Measurements from ENCODE around the gene RAB32. TPM values are rescaled to one million over a fixed set of nuclear protein-coding genes. Genes with fewer than 3 reads are reported as not detected.

Gene RAB32
- total and polyA plus RNA-seq, 3 experiments from 2014 or later, result 0.51 to 0.53 TPM; not detected in 1

DNA sequence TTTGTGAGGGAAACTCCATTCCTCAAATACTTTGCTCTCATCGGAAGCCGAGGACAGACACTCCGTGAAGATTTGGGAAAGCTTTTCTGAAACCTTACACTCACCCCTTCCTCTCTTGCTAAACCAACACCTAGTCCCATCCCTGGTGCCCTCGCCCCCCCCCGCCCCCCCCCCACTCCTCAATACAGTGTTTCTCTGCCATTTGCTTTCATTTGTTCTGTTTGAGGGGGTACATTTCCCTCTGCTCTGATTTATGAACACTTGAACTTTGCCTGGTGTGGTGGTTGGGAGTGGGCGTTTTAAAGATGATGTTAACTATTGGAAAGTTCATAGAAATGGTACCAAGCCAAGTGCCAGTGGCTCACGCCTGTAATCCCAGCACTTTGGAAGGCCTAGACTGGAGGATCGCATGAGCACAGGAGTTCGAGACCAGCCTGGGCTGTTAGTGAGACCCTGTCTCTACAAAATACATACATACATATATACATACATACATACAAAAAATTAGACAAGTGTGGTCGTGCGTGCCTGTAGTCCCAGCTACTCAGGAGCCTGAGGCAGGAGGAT lies 1.1 kb downstream of the RAB32 start:
- H3K27ac ChIP-seq (ENCODE audit: low read depth, low read length), result peak overlapping the region; percentile 36
- Mint-ChIP-seq H3K27me3 (peaks cover 12 to 25% of the 10 kb centered on the region in 2 donors), H3K9me3 (peaks cover 0 to 12% (median 6%) of the 10 kb centered on the region in 5 donors), H3K4me1 (peaks cover 0 to 8% (median 3%) of the 10 kb centered on the region in 3 donors), H3K4me3 (peak overlapping the region in 2 of 7 donors; percentile 33 to 55), H3K27ac (no peak overlapping the region), H3K36me3 (no peaks in the 10 kb centered on the region)
- ChIA-PET CTCF (no interaction called here), POLR2A (no interaction called here)
- H3K27me3 ChIP-seq (ENCODE audit: insufficient read depth, low read length, poor library complexity, severe bottlenecking), result no peaks in the 10 kb centered on the region
- no peaks in the 10 kb centered on the region for H3K9me3 ChIP-seq (ENCODE audit: low read length)
- no peaks in the 10 kb centered on the region for H3K36me3 ChIP-seq (ENCODE audit: insufficient read depth, low read length)
- no peak overlapping the region for H3K4me3 ChIP-seq (ENCODE audit: low read length)
- DNase-seq, result no peak
- H3K4me1 ChIP-seq (ENCODE audit: insufficient read depth, low read length), result no peaks in the 10 kb centered on the region

GRCh38 chr6:146545581-146545980 lies 1.9 kb downstream of the RAB32 start:
- Histone ChIP-seq H3K27ac (ENCODE audit: low read depth, low read length) (no peak overlapping the region), H3K4me3 (ENCODE audit: low read length) (no peak overlapping the region), H3K27me3 (ENCODE audit: insufficient read depth, low read length, poor library complexity, severe bottlenecking) (no peaks in the 10 kb centered on the region), H3K9me3 (ENCODE audit: low read length) (no peaks in the 10 kb centered on the region), H3K4me1 (ENCODE audit: insufficient read depth, low read length) (no peaks in the 10 kb centered on the region), H3K36me3 (ENCODE audit: insufficient read depth, low read length) (no peaks in the 10 kb centered on the region)
- Mint-ChIP-seq H3K27me3 (peaks cover 12 to 25% of the 10 kb centered on the region in 2 donors), H3K9me3 (peaks cover 0 to 12% (median 6%) of the 10 kb centered on the region in 5 donors), H3K4me3 (no peak overlapping the region), H3K36me3 (no peaks in the 10 kb centered on the region), H3K4me1 (peaks cover 0 to 8% (median 3%) of the 10 kb centered on the region in 3 donors), H3K27ac (no peak overlapping the region)
- ChIA-PET CTCF (no interaction called here), POLR2A (no interaction called here)
- no peak for DNase-seq

- no peak for DNase-seq
- Mint-ChIP-seq H3K36me3 (no peaks in the 10 kb centered on the region), H3K27me3 (peaks cover 12 to 25% of the 10 kb centered on the region in 2 donors), H3K27ac (no peak overlapping the region), H3K4me3 (no peak overlapping the region), H3K4me1 (peaks cover 0 to 8% (median 3%) of the 10 kb centered on the region in 3 donors), H3K9me3 (peaks cover 0 to 12% (median 6%) of the 10 kb centered on the region in 5 donors)
- H3K4me1 ChIP-seq (ENCODE audit: insufficient read depth, low read length), result no peaks in the 10 kb centered on the region
- H3K27me3 ChIP-seq (ENCODE audit: insufficient read depth, low read length, poor library complexity, severe bottlenecking), result no peaks in the 10 kb centered on the region
- H3K4me3 ChIP-seq (ENCODE audit: low read length), result no peak overlapping the region
- no peaks in the 10 kb centered on the region for H3K36me3 ChIP-seq (ENCODE audit: insufficient read depth, low read length)
- H3K9me3 ChIP-seq (ENCODE audit: low read length), result no peaks in the 10 kb centered on the region
- POLR2A ChIA-PET, result no interaction called here
- no peak overlapping the region for H3K27ac ChIP-seq (ENCODE audit: low read depth, low read length)
- CTCF ChIA-PET, result no interaction called here
Measured at GRCh38 chr6:146546443-146547043, 2.9 kb downstream of the RAB32 start.

DNA sequence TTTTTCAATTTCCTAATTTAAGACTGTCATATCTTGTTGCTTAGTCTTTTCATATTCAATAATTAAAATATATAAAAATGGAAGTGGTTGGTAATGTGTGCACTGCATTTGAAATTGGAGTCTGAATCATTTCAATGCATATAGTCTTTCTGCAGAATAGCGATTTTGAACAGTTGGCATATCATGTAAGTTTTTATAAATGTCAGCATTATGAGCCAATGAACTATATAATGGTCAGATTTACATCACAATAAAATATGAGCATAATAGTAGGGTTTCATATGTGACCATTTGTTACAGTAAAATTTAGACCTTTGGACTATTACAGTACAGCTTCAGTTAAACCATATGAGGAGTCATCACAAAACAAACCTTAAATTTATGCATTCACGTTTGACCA lies 4.3 kb downstream of the RAB32 start:
- H3K4me1 Mint-ChIP-seq, result peaks cover 0 to 4% (median 3%) of the 10 kb centered on the region in 3 donors
- Histone ChIP-seq H3K27me3 (ENCODE audit: insufficient read depth, low read length, poor library complexity, severe bottlenecking) (no peaks in the 10 kb centered on the region), H3K9me3 (ENCODE audit: low read length) (no peaks in the 10 kb centered on the region), H3K4me3 (ENCODE audit: low read length) (no peak overlapping the region), H3K36me3 (ENCODE audit: insufficient read depth, low read length) (no peaks in the 10 kb centered on the region), H3K27ac (ENCODE audit: low read depth, low read length) (no peak overlapping the region), H3K4me1 (ENCODE audit: insufficient read depth, low read length) (no peaks in the 10 kb centered on the region)
- no peak for DNase-seq
- peaks cover 0 to 8% (median 3%) of the 10 kb centered on the region in 5 donors for H3K9me3 Mint-ChIP-seq
- H3K4me3 Mint-ChIP-seq, result no peak overlapping the region
- POLR2A ChIA-PET, result no interaction called here
- H3K27ac Mint-ChIP-seq, result no peak overlapping the region
- CTCF ChIA-PET, result no interaction called here
- peaks cover 10 to 17% of the 10 kb centered on the region in 2 donors for H3K27me3 Mint-ChIP-seq
- H3K36me3 Mint-ChIP-seq, result no peaks in the 10 kb centered on the region

- no peak overlapping the region for H3K4me3 Mint-ChIP-seq
- H3K4me1 Mint-ChIP-seq, result peaks cover 0 to 3% (median 3%) of the 10 kb centered on the region in 3 donors
- Histone ChIP-seq H3K27ac (ENCODE audit: low read depth, low read length) (peak overlapping the region; percentile 32), H3K4me1 (ENCODE audit: insufficient read depth, low read length) (no peaks in the 10 kb centered on the region), H3K27me3 (ENCODE audit: insufficient read depth, low read length, poor library complexity, severe bottlenecking) (no peaks in the 10 kb centered on the region), H3K36me3 (ENCODE audit: insufficient read depth, low read length) (no peaks in the 10 kb centered on the region), H3K9me3 (ENCODE audit: low read length) (no peaks in the 10 kb centered on the region), H3K4me3 (ENCODE audit: low read length) (no peak overlapping the region)
- H3K27me3 Mint-ChIP-seq, result peaks cover 8 to 14% of the 10 kb centered on the region in 2 donors
- no peak overlapping the region for H3K27ac Mint-ChIP-seq
- no peak for DNase-seq
- peaks cover 0 to 8% (median 2%) of the 10 kb centered on the region in 5 donors for H3K9me3 Mint-ChIP-seq
- ChIA-PET POLR2A (no interaction called here), CTCF (no interaction called here)
- no peaks in the 10 kb centered on the region for H3K36me3 Mint-ChIP-seq
Measured at GRCh38 chr6:146548898-146549374, 5.3 kb downstream of the RAB32 start.

DNA sequence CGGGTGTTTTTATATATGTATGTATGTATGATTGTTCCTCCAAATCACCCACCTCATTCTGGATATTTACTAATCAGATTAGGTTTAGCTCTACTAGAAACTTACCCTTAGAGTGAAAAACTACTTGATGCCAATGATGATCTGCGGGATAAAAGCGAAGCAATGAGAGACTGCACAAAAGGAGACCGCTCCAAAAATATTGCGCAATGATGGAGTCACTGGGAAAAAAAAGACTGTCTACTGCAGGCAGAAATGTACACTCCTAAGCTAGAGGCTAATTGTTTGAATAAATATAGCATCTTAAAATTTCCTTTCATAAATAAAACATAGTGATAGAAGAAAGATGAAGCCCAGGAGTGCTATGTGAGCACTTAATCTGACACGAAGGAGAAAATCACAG lies 7.3 kb downstream of the RAB32 start:
- Mint-ChIP-seq H3K9me3 (no peaks in the 10 kb centered on the region), H3K36me3 (no peaks in the 10 kb centered on the region), H3K27ac (no peak overlapping the region), H3K27me3 (peaks cover 0 to 3% of the 10 kb centered on the region in 2 donors), H3K4me3 (no peak overlapping the region), H3K4me1 (no peaks in the 10 kb centered on the region)
- Histone ChIP-seq H3K4me3 (ENCODE audit: low read length) (no peak overlapping the region), H3K4me1 (ENCODE audit: insufficient read depth, low read length) (no peaks in the 10 kb centered on the region), H3K36me3 (ENCODE audit: insufficient read depth, low read length) (no peaks in the 10 kb centered on the region), H3K9me3 (ENCODE audit: low read length) (no peaks in the 10 kb centered on the region), H3K27me3 (ENCODE audit: insufficient read depth, low read length, poor library complexity, severe bottlenecking) (no peaks in the 10 kb centered on the region), H3K27ac (ENCODE audit: low read depth, low read length) (no peak overlapping the region)
- POLR2A ChIA-PET, result no interaction called here
- CTCF ChIA-PET, result no interaction called here
- DNase-seq, result no peak

- POLR2A ChIA-PET, result no interaction called here
- H3K36me3 Mint-ChIP-seq, result no peaks in the 10 kb centered on the region
- H3K27me3 Mint-ChIP-seq, result peaks cover 0 to 1% of the 10 kb centered on the region in 2 donors
- no peak overlapping the region for H3K27ac ChIP-seq (ENCODE audit: low read depth, low read length)
- DNase-seq, result no peak
- H3K4me3 ChIP-seq (ENCODE audit: low read length), result no peak overlapping the region
- H3K36me3 ChIP-seq (ENCODE audit: insufficient read depth, low read length), result no peaks in the 10 kb centered on the region
- no peaks in the 10 kb centered on the region for H3K4me1 Mint-ChIP-seq
- H3K27ac Mint-ChIP-seq, result no peak overlapping the region
- no peaks in the 10 kb centered on the region for H3K9me3 Mint-ChIP-seq
- H3K4me3 Mint-ChIP-seq, result no peak overlapping the region
- H3K9me3 ChIP-seq (ENCODE audit: low read length), result no peaks in the 10 kb centered on the region
- no peaks in the 10 kb centered on the region for H3K27me3 ChIP-seq (ENCODE audit: insufficient read depth, low read length, poor library complexity, severe bottlenecking)
- H3K4me1 ChIP-seq (ENCODE audit: insufficient read depth, low read length), result no peaks in the 10 kb centered on the region
- CTCF ChIA-PET, result no interaction called here
Measured at GRCh38 chr6:146551545-146551944, 7.9 kb downstream of the RAB32 start.

DNA sequence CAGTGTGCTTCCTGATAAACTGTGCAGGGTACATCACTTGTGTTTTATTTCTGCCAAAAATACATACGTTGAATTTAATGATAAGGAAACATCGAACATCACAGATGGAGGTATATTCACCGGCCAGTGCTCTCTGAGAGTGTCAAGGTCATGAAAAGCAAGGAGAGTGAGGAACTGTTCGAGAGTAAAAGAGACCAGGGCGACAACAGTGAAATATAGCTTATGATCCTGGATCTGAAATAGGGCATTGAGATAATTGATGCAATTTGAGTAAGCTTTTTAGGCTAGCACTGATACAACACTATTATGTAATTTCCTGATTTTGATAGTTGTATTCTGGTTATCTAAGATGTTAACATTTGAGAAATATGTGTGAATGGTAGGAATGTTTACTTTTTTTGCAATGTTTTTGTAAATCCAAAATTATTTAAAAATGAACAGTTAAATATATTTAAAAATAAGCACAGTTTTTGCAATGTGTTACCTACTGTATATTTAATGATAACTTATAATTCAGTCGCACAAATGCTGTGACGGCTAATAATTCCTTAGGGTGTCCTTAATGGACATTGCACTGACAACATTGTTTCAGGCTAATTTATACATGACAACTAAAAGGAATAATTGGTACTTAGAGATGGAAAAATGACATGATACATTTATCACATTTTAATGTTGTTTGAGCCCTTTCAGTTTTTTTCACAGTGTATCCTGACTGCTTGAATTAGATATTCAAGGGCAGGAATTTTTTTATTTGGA lies 9.9 kb downstream of the RAB32 start:
- Histone ChIP-seq H3K36me3 (ENCODE audit: insufficient read depth, low read length) (no peaks in the 10 kb centered on the region), H3K27ac (ENCODE audit: low read depth, low read length) (no peak overlapping the region), H3K4me3 (ENCODE audit: low read length) (no peak overlapping the region), H3K9me3 (ENCODE audit: low read length) (no peaks in the 10 kb centered on the region), H3K4me1 (ENCODE audit: insufficient read depth, low read length) (no peaks in the 10 kb centered on the region), H3K27me3 (ENCODE audit: insufficient read depth, low read length, poor library complexity, severe bottlenecking) (no peaks in the 10 kb centered on the region)
- Mint-ChIP-seq H3K4me3 (no peak overlapping the region), H3K27ac (no peak overlapping the region), H3K36me3 (no peaks in the 10 kb centered on the region), H3K4me1 (no peaks in the 10 kb centered on the region), H3K27me3 (no peaks in the 10 kb centered on the region), H3K9me3 (no peaks in the 10 kb centered on the region)
- ChIA-PET CTCF (no interaction called here), POLR2A (no interaction called here)
- no peak for DNase-seq

Data from CD8-positive, alpha-beta memory T cell (primary cell).